ENCODE results near the gene PARD3B.

The PARD3B gene

GRCh38 chr2:204946892-204947291 is 401.6 kb downstream of the PARD3B start:
- no peak for TF ChIP-seq POLR2A (IDR thresholded peaks at IDR 0.05; ENCODE audit: low read length)
- TF ChIP-seq GATA1 (IDR thresholded peaks at IDR 0.05; ENCODE audit: low read depth, low read length) = no peak
- no peak for DNase-seq

- no peak for TF ChIP-seq POLR2A (IDR thresholded peaks at IDR 0.05; ENCODE audit: low read length)
- no peak for TF ChIP-seq GATA1 (IDR thresholded peaks at IDR 0.05; ENCODE audit: low read depth, low read length)
- DNase-seq = no peak
These were observed 402.1 kb downstream of the PARD3B start for GRCh38 chr2:204947405-204947804.

GRCh38 chr2:204948024-204948763 is 402.9 kb downstream of the PARD3B start:
- DNase-seq = no peak
- TF ChIP-seq POLR2A (IDR thresholded peaks at IDR 0.05; ENCODE audit: low read length) (no peak), GATA1 (IDR thresholded peaks at IDR 0.05; ENCODE audit: low read depth, low read length) (no peak)

GRCh38 chr2:204948822-204949221 is 403.5 kb downstream of the PARD3B start:
- DNase-seq = no peak
- TF ChIP-seq POLR2A (IDR thresholded peaks at IDR 0.05; ENCODE audit: low read length) (no peak), GATA1 (IDR thresholded peaks at IDR 0.05; ENCODE audit: low read depth, low read length) (no peak)

GRCh38 chr2:204950695-204951346 is 405.5 kb downstream of the PARD3B start:
- DNase-seq = no peak
- TF ChIP-seq GATA1 (IDR thresholded peaks at IDR 0.05; ENCODE audit: low read depth, low read length) (no peak), POLR2A (IDR thresholded peaks at IDR 0.05; ENCODE audit: low read length) (no peak)

- TF ChIP-seq POLR2A (IDR thresholded peaks at IDR 0.05; ENCODE audit: low read length) = no peak
- no peak for TF ChIP-seq GATA1 (IDR thresholded peaks at IDR 0.05; ENCODE audit: low read depth, low read length)
- no peak for DNase-seq
These were observed 413.1 kb downstream of the PARD3B start for GRCh38 chr2:204958371-204958770.

- no peak for TF ChIP-seq GATA1 (IDR thresholded peaks at IDR 0.05; ENCODE audit: low read depth, low read length)
- no peak for TF ChIP-seq POLR2A (IDR thresholded peaks at IDR 0.05; ENCODE audit: low read length)
- no peak for DNase-seq
These were observed 419.1 kb downstream of the PARD3B start for GRCh38 chr2:204964414-204964813.

- TF ChIP-seq POLR2A (IDR thresholded peaks at IDR 0.05; ENCODE audit: low read length) = no peak
- no peak for TF ChIP-seq GATA1 (IDR thresholded peaks at IDR 0.05; ENCODE audit: low read depth, low read length)
These were observed 421.0 kb downstream of the PARD3B start for GRCh38 chr2:204966245-204966644.

GRCh38 chr2:204967199-204967960 is 422.1 kb downstream of the PARD3B start:
- TF ChIP-seq POLR2A (IDR thresholded peaks at IDR 0.05; ENCODE audit: low read length) (no peak), GATA1 (IDR thresholded peaks at IDR 0.05; ENCODE audit: low read depth, low read length) (no peak)

More at GRCh38 chr2:204966245-204966644, 421.0 kb downstream of the PARD3B start:
- DNase-seq = no peak

GRCh38 chr2:204971206-204971907 is 426.1 kb downstream of the PARD3B start:
- no peak for DNase-seq

More at GRCh38 chr2:204967199-204967960, 422.1 kb downstream of the PARD3B start:
- no peak for DNase-seq

GRCh38 chr2:204972161-204972560 is 426.9 kb downstream of the PARD3B start:
- TF ChIP-seq GATA1 (IDR thresholded peaks at IDR 0.05; ENCODE audit: low read depth, low read length) = no peak
- no peak for TF ChIP-seq POLR2A (IDR thresholded peaks at IDR 0.05; ENCODE audit: low read length)
- DNase-seq = no peak

More at GRCh38 chr2:204971206-204971907, 426.1 kb downstream of the PARD3B start:
- TF ChIP-seq POLR2A (IDR thresholded peaks at IDR 0.05; ENCODE audit: low read length) (no peak), GATA1 (IDR thresholded peaks at IDR 0.05; ENCODE audit: low read depth, low read length) (no peak)

- DNase-seq = no peak
- no peak for TF ChIP-seq GATA1 (IDR thresholded peaks at IDR 0.05; ENCODE audit: low read depth, low read length)
- no peak for TF ChIP-seq POLR2A (IDR thresholded peaks at IDR 0.05; ENCODE audit: low read length)
These were observed 427.5 kb downstream of the PARD3B start for GRCh38 chr2:204972606-204973336.

- DNase-seq = no peak
- TF ChIP-seq POLR2A (IDR thresholded peaks at IDR 0.05; ENCODE audit: low read length) (no peak), GATA1 (IDR thresholded peaks at IDR 0.05; ENCODE audit: low read depth, low read length) (no peak)
These were observed 428.3 kb downstream of the PARD3B start for GRCh38 chr2:204973616-204974015.

Measured in erythroblast (primary cell).